Kidney tubule cell (primary cell): Measurements from ENCODE around the gene CHMP1B.
A peak's percentile ranks its signal among the peaks of the same experiment; 100 is the strongest.

Experiments
- DNase-seq: peaks from one replicate; pipeline ENCODE4 v3.0.0-alpha.2; 2018; ENCODE audit warnings: low spot score

CHMP1B gene

DNA sequence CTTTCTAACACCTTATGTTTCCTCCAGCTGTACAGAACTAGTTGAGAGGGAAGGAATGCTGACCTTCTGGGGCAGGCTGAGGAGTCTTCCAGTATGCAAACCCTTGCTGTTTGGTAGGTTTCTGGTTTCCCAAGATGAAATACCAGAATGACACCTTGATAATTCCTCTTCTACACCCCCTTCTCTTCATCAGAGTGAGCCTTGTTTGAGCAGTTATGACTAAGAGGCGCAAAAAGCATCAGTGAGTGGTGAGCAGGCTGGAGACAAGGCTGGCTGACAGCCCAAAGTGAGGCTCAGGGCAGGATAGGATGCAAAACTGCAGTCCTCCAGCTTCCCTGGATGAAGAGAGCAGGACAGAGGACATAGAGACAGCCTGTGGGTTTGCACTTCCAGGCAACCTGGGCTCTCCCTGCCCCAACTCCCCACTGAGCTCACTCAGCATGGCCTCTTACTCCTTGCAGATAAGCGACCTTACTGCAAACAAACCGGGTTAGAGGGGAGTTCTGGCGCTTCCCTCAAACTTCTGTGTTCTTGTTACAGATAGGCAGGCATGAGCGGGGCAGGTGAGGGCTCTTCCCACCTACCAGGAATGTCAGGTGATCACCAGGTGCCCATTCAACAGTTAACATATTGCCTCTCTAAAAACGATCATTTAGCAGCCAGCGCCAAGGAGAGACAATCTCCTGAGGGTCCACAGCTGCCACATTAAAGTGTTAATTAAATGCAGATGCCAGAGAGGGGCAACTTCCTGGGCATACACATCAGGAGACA is 51.5 kb downstream of the CHMP1B start:
- peak; percentile 22 for DNase-seq
